Activated T-cell treated with anti-CD3 and anti-CD28 coated beads, Interleukin-2, amount 50 U/mL, for 72 hours (primary cell): ENCODE results near the gene SPRR3. TPM values are rescaled to one million over a fixed set of nuclear protein-coding genes. Genes with fewer than 3 reads are reported as not detected.
"Not testable (repeated sequence)": the region's sequence is repeated elsewhere in the genome, so short reads cannot be mapped to it uniquely, and the experiment has no call there.

ENCODE experiments used
- ATAC-seq, 2 donors: fragments of 150-1000 bp; cut with Tn5 transposase; replicated peaks in 1 of 2; 2 replicates each; pipeline ENCODE4 v1.10.0; 2021; ENCODE audit warnings: moderate library complexity in 2 of 2, mild to moderate bottlenecking in 1 of 2
- DNase-seq, 2 donors: peaks; one replicate each; pipeline ENCODE4 v3.0.0; 2021 to 2022; ENCODE audit warnings: mixed read lengths in 1 of 2
- H3K27ac Mint-ChIP-seq: one replicate; pipeline ENCODE4 v1.8.0; 2022; ENCODE audit warnings: mild to moderate bottlenecking, moderate library complexity, mixed read lengths
- H3K27me3 Mint-ChIP-seq: one replicate; pipeline ENCODE4 v1.8.0; 2022; ENCODE audit warnings: low read depth, mixed read lengths
- H3K36me3 Mint-ChIP-seq, 2 donors: one replicate each; pipeline ENCODE4 v1.8.0; 2022; ENCODE audit warnings: mixed read lengths in 2 of 2, mild to moderate bottlenecking in 1 of 2; ENCODE audit not compliant: insufficient read depth in 2 of 2
- H3K4me1 Mint-ChIP-seq: one replicate; pipeline ENCODE4 v1.8.0; 2022; ENCODE audit warnings: low read depth, mixed read lengths
- H3K4me3 Mint-ChIP-seq, 2 donors: one replicate each; pipeline ENCODE4 v1.8.0; 2022; ENCODE audit warnings: mild to moderate bottlenecking in 2 of 2, mixed read lengths in 2 of 2, moderate library complexity in 2 of 2
- H3K9me3 Mint-ChIP-seq, 2 donors: one replicate each; pipeline ENCODE4 v1.8.0; 2022; ENCODE audit warnings: mixed read lengths in 2 of 2
- total RNA-seq, 2 donors: library from RNA; stranded (reverse); gene quantifications; one replicate each; pipeline ENCODE4 v1.2.3, GENCODE V29; 2022

The SPRR3 gene
- total RNA-seq, 2 donors from 2014 or later: not detected

- H3K36me3 Mint-ChIP-seq: no peaks in the 10 kb centered on the region
Observed at GRCh38 chr1:152996633-152997400, 4.7 kb upstream of the SPRR3 start.

GRCh38 chr1:152997901-152998300 lies 3.6 kb upstream of the SPRR3 start:
- peaks cover 7% of the 10 kb centered on the region for H3K27me3 Mint-ChIP-seq
- no peak overlapping the region for H3K27ac Mint-ChIP-seq
- H3K36me3 Mint-ChIP-seq: no peaks in the 10 kb centered on the region
- ATAC-seq: no peak
- no peaks in the 10 kb centered on the region for H3K4me1 Mint-ChIP-seq
- no peak for DNase-seq
- no peak overlapping the region for H3K4me3 Mint-ChIP-seq
- H3K9me3 Mint-ChIP-seq: peaks cover 0 to 2% of the 10 kb centered on the region in 2 donors

More at GRCh38 chr1:152996633-152997400, 4.7 kb upstream of the SPRR3 start:
- Mint-ChIP-seq H3K27me3 (peaks cover 7% of the 10 kb centered on the region), H3K9me3 (peaks cover 0 to 2% of the 10 kb centered on the region in 2 donors), H3K4me1 (no peaks in the 10 kb centered on the region), H3K27ac (no peak overlapping the region), H3K4me3 (no peak overlapping the region)
- no peak for DNase-seq
- ATAC-seq: no peak

GRCh38 chr1:152998476-152998875 lies 3.1 kb upstream of the SPRR3 start:
- no peak overlapping the region for H3K27ac Mint-ChIP-seq
- H3K36me3 Mint-ChIP-seq: no peaks in the 10 kb centered on the region
- peaks cover 7% of the 10 kb centered on the region for H3K27me3 Mint-ChIP-seq
- H3K4me3 Mint-ChIP-seq: no peak overlapping the region
- peaks cover 0 to 2% of the 10 kb centered on the region in 2 donors for H3K9me3 Mint-ChIP-seq
- ATAC-seq (no peak), DNase-seq (no peak)
- no peaks in the 10 kb centered on the region for H3K4me1 Mint-ChIP-seq

GRCh38 chr1:152999818-153000217 lies 1.7 kb upstream of the SPRR3 start:
- no peaks in the 10 kb centered on the region for H3K4me1 Mint-ChIP-seq
- peaks cover 7% of the 10 kb centered on the region for H3K27me3 Mint-ChIP-seq
- no peak overlapping the region for H3K4me3 Mint-ChIP-seq
- no peaks in the 10 kb centered on the region for H3K36me3 Mint-ChIP-seq
- H3K27ac Mint-ChIP-seq: no peak overlapping the region
- ATAC-seq (no peak), DNase-seq (no peak)
- no peaks in the 10 kb centered on the region for H3K9me3 Mint-ChIP-seq

GRCh38 chr1:153000294-153000693 lies 1.3 kb upstream of the SPRR3 start:
- Mint-ChIP-seq H3K36me3 (no peaks in the 10 kb centered on the region), H3K9me3 (no peaks in the 10 kb centered on the region), H3K27me3 (peaks cover 7% of the 10 kb centered on the region), H3K4me3 (no peak overlapping the region), H3K27ac (no peak overlapping the region), H3K4me1 (no peaks in the 10 kb centered on the region)
- no peak for ATAC-seq
- no peak for DNase-seq

GRCh38 chr1:153011235-153011758 lies 9.7 kb downstream of the SPRR3 start:
- not testable (repeated sequence) for ATAC-seq, H3K27ac Mint-ChIP-seq, H3K4me1 Mint-ChIP-seq, DNase-seq, H3K9me3 Mint-ChIP-seq, H3K4me3 Mint-ChIP-seq, H3K36me3 Mint-ChIP-seq
- H3K27me3 Mint-ChIP-seq: peaks cover 11% of the 10 kb centered on the region

- DNase-seq, ATAC-seq, H3K4me1 Mint-ChIP-seq, H3K9me3 Mint-ChIP-seq, H3K4me3 Mint-ChIP-seq, H3K27ac Mint-ChIP-seq, H3K36me3 Mint-ChIP-seq: not testable (repeated sequence)
- H3K27me3 Mint-ChIP-seq: peaks cover 24% of the 10 kb centered on the region
Observed at GRCh38 chr1:153021829-153022228, 20.3 kb downstream of the SPRR3 start.

GRCh38 chr1:153022340-153022739 lies 20.8 kb downstream of the SPRR3 start:
- not testable (repeated sequence) for H3K4me3 Mint-ChIP-seq, H3K27ac Mint-ChIP-seq, H3K36me3 Mint-ChIP-seq, H3K9me3 Mint-ChIP-seq, H3K4me1 Mint-ChIP-seq, ATAC-seq, DNase-seq
- peaks cover 24% of the 10 kb centered on the region for H3K27me3 Mint-ChIP-seq

GRCh38 chr1:153023109-153023508 lies 21.6 kb downstream of the SPRR3 start:
- H3K4me3 Mint-ChIP-seq: no peak overlapping the region
- H3K36me3 Mint-ChIP-seq: no peaks in the 10 kb centered on the region
- no peak for ATAC-seq
- no peak for DNase-seq
- peaks cover 24% of the 10 kb centered on the region for H3K27me3 Mint-ChIP-seq
- no peaks in the 10 kb centered on the region for H3K4me1 Mint-ChIP-seq
- no peak overlapping the region for H3K27ac Mint-ChIP-seq
- no peaks in the 10 kb centered on the region for H3K9me3 Mint-ChIP-seq

GRCh38 chr1:153024413-153024812 lies 22.9 kb downstream of the SPRR3 start:
- H3K4me1 Mint-ChIP-seq: no peaks in the 10 kb centered on the region
- peaks cover 32% of the 10 kb centered on the region for H3K27me3 Mint-ChIP-seq
- no peaks in the 10 kb centered on the region for H3K9me3 Mint-ChIP-seq
- no peak overlapping the region for H3K27ac Mint-ChIP-seq
- no peaks in the 10 kb centered on the region for H3K36me3 Mint-ChIP-seq
- DNase-seq (no peak), ATAC-seq (no peak)
- no peak overlapping the region for H3K4me3 Mint-ChIP-seq

- Mint-ChIP-seq H3K36me3 (no peaks in the 10 kb centered on the region), H3K4me3 (no peak overlapping the region)
Observed at GRCh38 chr1:153025797-153026196, 24.2 kb downstream of the SPRR3 start.

GRCh38 chr1:153028766-153029165 lies 27.2 kb downstream of the SPRR3 start:
- no peak for ATAC-seq
- Mint-ChIP-seq H3K36me3 (no peaks in the 10 kb centered on the region), H3K4me1 (peaks cover 6% of the 10 kb centered on the region), H3K27ac (no peak overlapping the region), H3K9me3 (no peaks in the 10 kb centered on the region), H3K27me3 (peaks cover 16% of the 10 kb centered on the region), H3K4me3 (no peak overlapping the region)
- no peak for DNase-seq

More at GRCh38 chr1:153025797-153026196, 24.2 kb downstream of the SPRR3 start:
- Mint-ChIP-seq H3K27me3 (peaks cover 32% of the 10 kb centered on the region), H3K4me1 (no peaks in the 10 kb centered on the region), H3K27ac (no peak overlapping the region), H3K9me3 (no peaks in the 10 kb centered on the region)
- DNase-seq: no peak
- ATAC-seq: no peak

GRCh38 chr1:153030895-153031294 lies 29.3 kb downstream of the SPRR3 start, which contains the start of gene SPRR1B:
TSS of gene SPRR1B (plus strand) at chr1:153031203. CDS start at chr1:153032346, 1,143 bp downstream.
- Mint-ChIP-seq H3K4me3 (no peak within 1 kb of the TSS), H3K4me1 (peaks cover 6% of the 10 kb centered on the region), H3K27me3 (peaks cover 8% of the 10 kb centered on the region), H3K27ac (no peak within 1 kb of the TSS), H3K9me3 (no peaks in the 10 kb centered on the region), H3K36me3 (no peaks in the 10 kb centered on the region)
- ATAC-seq (no peak), DNase-seq (no peak)

- H3K4me1 Mint-ChIP-seq: peaks cover 6% of the 10 kb centered on the region
Observed at GRCh38 chr1:153032073-153032472, 30.5 kb downstream of the SPRR3 start.

More at GRCh38 chr1:153032073-153032472, 30.5 kb downstream of the SPRR3 start:
- Mint-ChIP-seq H3K9me3 (no peaks in the 10 kb centered on the region), H3K36me3 (no peaks in the 10 kb centered on the region), H3K27me3 (peaks cover 8% of the 10 kb centered on the region), H3K27ac (no peak overlapping the region), H3K4me3 (no peak overlapping the region)
- ATAC-seq (no peak), DNase-seq (no peak)
